Measurements from ENCODE around the gene PPM1A. TPM values are rescaled to one million over a fixed set of nuclear protein-coding genes. Genes with fewer than 3 reads are reported as not detected.

The PPM1A gene
- polyA plus RNA-seq, 3 donors: 18.4 to 34.1 (median 21.5) TPM

- Histone ChIP-seq H4K20me1 (ENCODE audit: insufficient read depth, low read length) (no peaks in the 10 kb centered on the region), H3K4me1 (ENCODE audit: control insufficient read depth in 1 of 2, insufficient read depth in 2 of 2, low read length in 2 of 2) (peaks cover 12 to 24% of the 10 kb centered on the region in 2 donors), H3K9ac (ENCODE audit: insufficient read depth, low read length, poor library complexity, severe bottlenecking) (peak overlapping the region; percentile 64), H3K9me3 (replicated peaks in 1 of 2; ENCODE audit: control insufficient read depth in 1 of 2, insufficient read depth in 1 of 2, low read length in 2 of 2) (no peaks in the 10 kb centered on the region), H3K4me3 (replicated peaks in 1 of 3; ENCODE audit: low read depth in 2 of 3, low read length in 3 of 3) (peak overlapping the region; percentile 41 to 85 (median 42)), H3K4me2 (replicated peaks; ENCODE audit: extremely low read depth, low read length, poor library complexity, severe bottlenecking) (peak overlapping the region; percentile 85), H3K36me3 (replicated peaks in 1 of 2; ENCODE audit: control insufficient read depth in 1 of 2, insufficient read depth in 2 of 2, low read length in 2 of 2) (no peaks in the 10 kb centered on the region), H3K27me3 (ENCODE audit: control insufficient read depth in 2 of 2, insufficient read depth in 2 of 2, low read length in 2 of 2) (peaks cover 13 to 28% of the 10 kb centered on the region in 2 donors), H3K79me2 (ENCODE audit: insufficient read depth, low read length) (no peaks in the 10 kb centered on the region), H2AFZ (ENCODE audit: insufficient read depth, low read depth, low read length, poor library complexity, severe bottlenecking) (peak overlapping the region; percentile 96), H3K27ac (ENCODE audit: low read depth in 1 of 2, low read length in 2 of 2) (peak overlapping the region in 1 of 2 donors; percentile 2)
- 0% methylated on average over 18 of the region's 24 CpGs for WGBS (ENCODE audit: insufficient coverage)
- H3K36me3 Mint-ChIP-seq: peaks cover 0 to 2% of the 10 kb centered on the region in 2 donors
- DNase-seq: peak; percentile 41 to 56 (median 55)
- intact Hi-C loops (cut with micrococcal nuclease): no loop called here
- H3K4me1 Mint-ChIP-seq: peaks cover 27% of the 10 kb centered on the region
- H3K27ac Mint-ChIP-seq: peak overlapping the region in 4 of 7 donors; percentile 27 to 59 (median 47)
- peak overlapping the region; percentile 87 to 98 for H3K4me3 Mint-ChIP-seq
- H3K27me3 Mint-ChIP-seq (ENCODE audit: low read depth in 3 of 3): peaks cover 26 to 41% (median 36%) of the 10 kb centered on the region in 3 donors
- TF ChIP-seq CTCF (IDR thresholded peaks at IDR 0.05): peak; percentile 95
- peaks cover 0 to 4% (median 1%) of the 10 kb centered on the region in 7 donors for H3K9me3 Mint-ChIP-seq
Observed at GRCh38 chr14:60331201-60332045, 82.4 kb downstream of the PPM1A start.

GRCh38 chr14:60332046-60332399 lies 83.0 kb downstream of the PPM1A start:
- Histone ChIP-seq H3K36me3 (replicated peaks in 1 of 2; ENCODE audit: control insufficient read depth in 1 of 2, insufficient read depth in 2 of 2, low read length in 2 of 2) (no peaks in the 10 kb centered on the region), H3K4me2 (replicated peaks; ENCODE audit: extremely low read depth, low read length, poor library complexity, severe bottlenecking) (peak overlapping the region; percentile 85), H2AFZ (ENCODE audit: insufficient read depth, low read depth, low read length, poor library complexity, severe bottlenecking) (peak overlapping the region; percentile 96), H3K27me3 (ENCODE audit: control insufficient read depth in 2 of 2, insufficient read depth in 2 of 2, low read length in 2 of 2) (peaks cover 10 to 24% of the 10 kb centered on the region in 2 donors), H3K4me1 (ENCODE audit: control insufficient read depth in 1 of 2, insufficient read depth in 2 of 2, low read length in 2 of 2) (peaks cover 12 to 24% of the 10 kb centered on the region in 2 donors), H3K79me2 (ENCODE audit: insufficient read depth, low read length) (no peaks in the 10 kb centered on the region), H3K27ac (ENCODE audit: low read depth in 1 of 2, low read length in 2 of 2) (no peak overlapping the region), H3K4me3 (replicated peaks in 1 of 3; ENCODE audit: low read depth in 2 of 3, low read length in 3 of 3) (peak overlapping the region in 1 of 3 experiments; percentile 85), H3K9me3 (replicated peaks in 1 of 2; ENCODE audit: control insufficient read depth in 1 of 2, insufficient read depth in 1 of 2, low read length in 2 of 2) (no peaks in the 10 kb centered on the region), H3K9ac (ENCODE audit: insufficient read depth, low read length, poor library complexity, severe bottlenecking) (peak overlapping the region; percentile 64), H4K20me1 (ENCODE audit: insufficient read depth, low read length) (no peaks in the 10 kb centered on the region)
- DNase-seq: no peak
- peak; percentile 67 for TF ChIP-seq CTCF (IDR thresholded peaks at IDR 0.05)
- Mint-ChIP-seq H3K4me1 (peaks cover 26% of the 10 kb centered on the region), H3K36me3 (peaks cover 0 to 2% of the 10 kb centered on the region in 2 donors), H3K27me3 (ENCODE audit: low read depth in 3 of 3) (peaks cover 21 to 40% (median 31%) of the 10 kb centered on the region in 3 donors), H3K27ac (no peak overlapping the region), H3K9me3 (peaks cover 0 to 2% (median 1%) of the 10 kb centered on the region in 7 donors), H3K4me3 (peak overlapping the region; percentile 87 to 98)
- intact Hi-C loops (cut with micrococcal nuclease): no loop called here
- no CpG with 5 or more reads among the region's 2 CpGs for WGBS (ENCODE audit: insufficient coverage)

Data from CD14-positive monocyte (primary cell).